GM12865 (cell line): ENCODE results near the gene GAN.

ENCODE experiments used
- DNase-seq: peaks from one replicate; pipeline ENCODE4 v3.0.0; 2010; ENCODE audit warnings: low read depth
- H3K4me3 ChIP-seq: 2 replicates; pipeline ENCODE4 v1.5.1; 2011; ENCODE audit warnings: mild to moderate bottlenecking, low read depth, low read length, control low read depth
- TF ChIP-seq, protein P1 (sequence below): IDR thresholded peaks from 2 replicates; pipeline ENCODE4 v1.5.1; 2011; ENCODE audit warnings: low read length, control low read depth, low read depth, inconsistent platforms; ENCODE audit not compliant: insufficient read depth; ENCODE audit errors: missing control alignments

The GAN gene

DNA sequence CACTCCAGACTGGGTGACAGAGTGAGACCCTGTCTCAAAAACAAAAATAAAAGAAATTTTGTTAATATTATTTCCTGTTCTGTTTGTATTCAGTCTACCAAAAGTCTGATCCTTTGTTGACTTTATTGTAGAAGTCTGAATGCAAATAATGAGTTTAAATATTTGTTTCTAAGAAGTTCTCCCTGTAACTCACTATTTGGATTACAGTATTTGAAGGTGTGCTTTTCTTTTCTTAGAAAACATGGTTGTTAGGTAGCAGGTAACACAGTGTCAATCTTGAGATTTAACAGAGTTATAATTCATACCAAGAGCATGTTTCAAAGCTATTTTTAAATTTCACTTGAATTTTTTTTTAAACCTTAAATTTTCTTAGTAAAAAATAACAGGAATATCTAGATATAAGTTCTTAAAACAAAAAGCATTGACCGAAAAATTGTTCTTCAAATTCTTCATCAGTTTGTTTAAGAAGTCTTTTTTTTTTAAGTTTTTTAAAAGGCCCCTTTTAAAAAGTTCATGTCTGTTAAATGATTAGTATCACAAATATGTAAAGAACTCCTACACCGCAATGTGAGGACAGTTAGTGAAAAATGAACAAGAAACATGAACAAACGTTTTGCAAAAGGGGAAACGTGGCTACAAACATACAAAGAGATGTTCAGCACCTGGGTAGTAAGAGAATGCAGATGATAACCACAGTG lies 35.0 kb downstream of the GAN start:
- TF ChIP-seq, protein P1, sequence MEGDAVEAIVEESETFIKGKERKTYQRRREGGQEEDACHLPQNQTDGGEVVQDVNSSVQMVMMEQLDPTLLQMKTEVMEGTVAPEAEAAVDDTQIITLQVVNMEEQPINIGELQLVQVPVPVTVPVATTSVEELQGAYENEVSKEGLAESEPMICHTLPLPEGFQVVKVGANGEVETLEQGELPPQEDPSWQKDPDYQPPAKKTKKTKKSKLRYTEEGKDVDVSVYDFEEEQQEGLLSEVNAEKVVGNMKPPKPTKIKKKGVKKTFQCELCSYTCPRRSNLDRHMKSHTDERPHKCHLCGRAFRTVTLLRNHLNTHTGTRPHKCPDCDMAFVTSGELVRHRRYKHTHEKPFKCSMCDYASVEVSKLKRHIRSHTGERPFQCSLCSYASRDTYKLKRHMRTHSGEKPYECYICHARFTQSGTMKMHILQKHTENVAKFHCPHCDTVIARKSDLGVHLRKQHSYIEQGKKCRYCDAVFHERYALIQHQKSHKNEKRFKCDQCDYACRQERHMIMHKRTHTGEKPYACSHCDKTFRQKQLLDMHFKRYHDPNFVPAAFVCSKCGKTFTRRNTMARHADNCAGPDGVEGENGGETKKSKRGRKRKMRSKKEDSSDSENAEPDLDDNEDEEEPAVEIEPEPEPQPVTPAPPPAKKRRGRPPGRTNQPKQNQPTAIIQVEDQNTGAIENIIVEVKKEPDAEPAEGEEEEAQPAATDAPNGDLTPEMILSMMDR = no peak
- DNase-seq = no peak

DNA sequence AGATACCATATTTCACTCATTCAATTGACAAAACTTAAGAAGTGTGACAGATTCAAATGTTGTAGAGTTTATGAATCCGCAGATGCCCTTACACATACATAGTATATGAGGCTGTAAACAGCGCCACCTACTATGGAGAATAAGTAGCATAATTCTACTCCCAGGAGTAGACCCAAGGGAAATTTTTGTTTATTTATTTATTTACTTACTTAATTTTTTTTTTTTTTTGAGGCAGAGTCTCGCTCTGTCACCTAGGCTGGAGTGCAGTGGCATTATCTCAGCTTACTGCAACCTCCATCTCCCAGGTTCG lies 35.5 kb downstream of the GAN start:
- TF ChIP-seq, protein P1 = no peak
- H3K4me3 ChIP-seq = no peak overlapping the region
- no peak for DNase-seq

More for the DNA sequence above, 35.0 kb downstream of the GAN start:
- H3K4me3 ChIP-seq = no peak overlapping the region

DNA sequence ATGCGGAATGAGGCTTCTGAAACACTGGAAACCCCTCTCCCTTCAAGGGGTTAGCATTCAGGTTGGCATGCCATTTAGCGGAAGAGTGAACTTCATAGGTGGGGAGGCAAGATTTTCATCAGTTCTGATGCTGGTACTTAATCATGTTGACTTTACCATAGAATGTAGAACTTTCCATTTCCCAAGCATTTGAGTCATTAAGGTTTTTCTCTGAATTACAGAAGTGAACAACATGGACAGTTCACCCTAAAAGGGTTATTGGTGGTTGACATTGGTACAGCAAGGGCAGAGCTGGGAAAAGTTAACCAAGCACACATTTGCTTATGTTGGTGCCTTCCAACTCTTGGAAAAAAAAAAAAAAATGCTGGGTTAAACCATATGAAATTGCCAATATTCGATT lies 39.1 kb downstream of the GAN start:
- TF ChIP-seq, protein P1 = no peak

DNA sequence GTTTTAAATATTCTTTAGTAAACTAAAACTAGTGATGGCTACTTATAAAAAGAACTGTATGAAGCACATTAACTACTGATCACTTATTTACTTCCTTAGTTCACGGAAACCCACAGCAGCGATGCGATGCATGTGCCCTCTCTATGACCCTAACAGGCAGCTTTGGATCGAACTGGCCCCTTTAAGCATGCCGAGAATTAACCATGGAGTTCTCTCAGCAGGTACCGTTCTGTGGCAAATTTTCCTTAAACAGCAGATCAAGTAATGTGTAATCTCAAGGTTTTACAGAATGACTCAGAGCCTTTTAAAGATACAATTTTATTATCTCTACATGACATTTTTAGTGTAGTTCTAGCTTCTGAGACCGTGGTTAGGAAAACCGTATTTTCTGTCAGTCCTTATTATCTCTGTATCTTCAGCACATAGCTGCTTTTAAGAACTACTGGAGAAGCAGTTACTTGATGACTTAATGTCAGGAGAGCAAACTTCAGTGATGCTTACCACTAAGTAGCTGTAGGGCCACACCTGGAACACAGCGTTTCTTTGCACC lies 43.0 kb downstream of the GAN start:
- DNase-seq = no peak
- TF ChIP-seq, protein P1 = no peak
- no peak overlapping the region for H3K4me3 ChIP-seq

More for the DNA sequence above, 39.1 kb downstream of the GAN start:
- no peak for DNase-seq
- H3K4me3 ChIP-seq = no peak overlapping the region

DNA sequence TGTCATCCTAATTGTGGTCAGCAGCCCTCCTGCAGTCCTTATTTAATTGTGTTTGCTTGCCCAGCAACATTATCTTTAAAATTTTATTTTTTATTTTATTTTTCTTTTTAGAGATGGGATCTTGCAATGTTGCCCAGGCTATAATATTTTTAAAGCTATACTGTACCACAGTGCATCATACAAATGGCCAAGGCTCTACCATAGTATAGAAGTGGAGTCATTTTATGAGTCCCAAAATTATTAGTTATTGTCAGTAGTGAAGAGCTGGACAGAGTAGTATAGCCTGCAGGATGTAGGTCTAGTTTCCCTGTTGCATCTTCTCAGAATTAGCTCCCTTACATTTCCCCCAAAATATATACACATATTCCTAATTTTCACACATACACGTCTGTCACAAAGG lies 44.1 kb downstream of the GAN start:
- no peak overlapping the region for H3K4me3 ChIP-seq
- TF ChIP-seq, protein P1 = no peak
- no peak for DNase-seq

DNA sequence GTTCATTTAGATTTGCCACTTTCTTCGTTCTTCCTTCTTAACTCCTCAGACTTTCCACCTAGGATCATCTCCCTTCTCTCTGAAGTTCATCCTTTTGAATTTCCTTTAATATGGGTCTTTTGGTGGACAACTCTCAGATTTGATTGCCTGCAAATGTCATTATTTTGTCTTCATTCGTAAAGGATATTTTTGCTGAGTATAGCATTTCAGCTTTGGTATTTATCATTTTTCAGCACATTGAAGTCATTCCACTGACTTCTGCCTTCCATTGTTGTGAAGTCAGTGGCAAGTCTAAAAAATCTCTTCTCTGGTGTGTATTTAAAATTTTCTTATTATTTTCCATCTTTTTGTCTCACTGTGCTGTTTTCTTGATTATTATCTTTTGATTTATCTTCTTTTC lies 45.4 kb downstream of the GAN start:
- TF ChIP-seq, protein P1 = no peak
- no peak overlapping the region for H3K4me3 ChIP-seq
- DNase-seq = no peak

DNA sequence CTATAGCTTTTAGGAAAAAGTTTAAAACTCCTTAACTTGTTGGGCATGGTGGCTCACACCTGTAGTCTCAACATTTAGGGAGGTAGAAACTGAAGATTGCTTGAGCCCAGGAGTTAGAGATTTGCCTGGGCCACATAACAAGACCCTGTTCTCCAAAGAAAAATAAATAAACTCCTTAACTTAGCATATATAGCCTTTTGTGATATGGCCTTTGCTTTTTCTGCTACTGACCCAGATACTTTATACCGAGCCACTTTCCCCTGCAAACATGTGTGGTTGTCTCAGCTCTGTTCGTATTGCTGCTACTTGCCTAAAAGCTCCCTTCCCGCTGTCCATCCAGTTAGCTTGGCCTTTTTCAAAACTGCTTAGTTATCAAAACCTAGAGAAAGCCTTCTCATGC lies 51.0 kb downstream of the GAN start:
- TF ChIP-seq, protein P1 = no peak
- DNase-seq = no peak
- no peak overlapping the region for H3K4me3 ChIP-seq
